H1 (cell line): ENCODE measurements around the gene HMCN1. TPM values are rescaled to one million over a fixed set of nuclear protein-coding genes. Genes with fewer than 3 reads are reported as not detected.

Experiments used
- CTCF ChIA-PET: fragments of 300-600 bp; sonication (Branson Sonifier 250); formaldehyde crosslinking; loops from one replicate; lab custom pipeline; 2021; ENCODE audit not compliant: partially characterized antibody; lab: Charles Lee
- POLR2A ChIA-PET: fragments of 300-600 bp; sonication (Branson Sonifier 250); formaldehyde crosslinking; loops from one replicate; lab custom pipeline; 2021; ENCODE audit warnings: inconsistent platforms; ENCODE audit not compliant: partially characterized antibody; lab: Charles Lee
- DNase-seq, 2 experiments: peaks; one replicate each; pipeline versions ENCODE4 v3.0.0 to v3.0.0-alpha.2; 2010 to 2022; ENCODE audit warnings: low spot score in 2 of 2, low read depth in 1 of 2, mixed read lengths in 1 of 2
- FAIRE-seq: peaks from 2 replicates; lab custom pipeline; 2011; peaks lifted over from hg19 to GRCh38; lab: Jason Lieb, UNC
- H2AFZ ChIP-seq: 2 replicates; pipeline ENCODE4 v1.8.1; 2012; ENCODE audit warnings: low read length, inconsistent platforms
- H2AK5ac ChIP-seq: 2 replicates; pipeline ENCODE4 v1.6.1; 2013; ENCODE audit warnings: low read depth, low read length
- H2BK120ac ChIP-seq: replicated peaks from 2 replicates; pipeline ENCODE3; 2013; ENCODE audit warnings: low read depth, low read length, inconsistent platforms
- H2BK12ac ChIP-seq: 2 replicates; pipeline ENCODE4 v1.6.1; 2013; ENCODE audit warnings: low read depth, low read length
- H2BK15ac ChIP-seq: 2 replicates; pipeline ENCODE4 v1.6.1; 2013; ENCODE audit warnings: low read length
- H2BK20ac ChIP-seq: 2 replicates; pipeline ENCODE4 v1.6.1; 2013; ENCODE audit warnings: low read length
- H2BK5ac ChIP-seq: 2 replicates; pipeline ENCODE4 v1.6.1; 2013; ENCODE audit warnings: low read depth, low read length
- H3K14ac ChIP-seq: 2 replicates; pipeline ENCODE4 v1.6.1; 2013; ENCODE audit warnings: inconsistent platforms; ENCODE audit not compliant: insufficient read length
- H3K18ac ChIP-seq: 2 replicates; pipeline ENCODE4 v1.6.1; 2013; ENCODE audit warnings: low read length; ENCODE audit errors: extremely low read depth
- H3K23ac ChIP-seq: 2 replicates; pipeline ENCODE4 v1.6.1; 2013; ENCODE audit warnings: inconsistent platforms; ENCODE audit not compliant: insufficient read length
- H3K23me2 ChIP-seq: 2 replicates; pipeline ENCODE4 v1.6.1; 2013; ENCODE audit warnings: low read depth, low read length
- H3K27ac ChIP-seq: 2 replicates; pipeline ENCODE4 v1.6.1; 2011; ENCODE audit warnings: low read depth, low read length, inconsistent platforms
- H3K27me3 ChIP-seq, 4 experiments: replicated peaks in 1 of 4; 1 replicate in 1 of 4; 2 replicates in 3 of 4; pipeline versions ENCODE4 v1.6.1 to v1.8.1; 2011 to 2013; ENCODE audit warnings: low read length in 3 of 4, mild to moderate bottlenecking in 3 of 4, inconsistent platforms in 2 of 4, mixed read lengths in 2 of 4, moderate library complexity in 1 of 4; ENCODE audit not compliant: control insufficient read depth in 3 of 4, insufficient read depth in 3 of 4; ENCODE audit errors: extremely low read depth in 1 of 4
- H3K36me3 ChIP-seq, 4 experiments: 2 replicates each; pipeline versions ENCODE4 v1.6.1 to v1.8.1; 2011 to 2013; ENCODE audit warnings: mild to moderate bottlenecking in 4 of 4, low read length in 3 of 4, moderate library complexity in 2 of 4, control low read depth in 1 of 4, inconsistent platforms in 1 of 4; ENCODE audit not compliant: insufficient read depth in 4 of 4, control insufficient read depth in 2 of 4
- H3K4ac ChIP-seq: replicated peaks from 2 replicates; pipeline ENCODE3; 2013; ENCODE audit warnings: low read length, low read depth, mixed read lengths, inconsistent platforms; ENCODE audit not compliant: insufficient read length
- H3K4me1 ChIP-seq, 4 experiments: replicated peaks in 1 of 4; 1 replicate in 1 of 4; 2 replicates in 3 of 4; pipeline versions ENCODE4 v1.6.1 to v1.8.1; 2011 to 2013; ENCODE audit warnings: low read length in 3 of 4, inconsistent platforms in 2 of 4, mixed read lengths in 1 of 4; ENCODE audit not compliant: insufficient read depth in 4 of 4, control insufficient read depth in 3 of 4
- H3K4me2 ChIP-seq, 2 experiments: 2 replicates each; pipeline versions ENCODE4 v1.6.1 to v1.8.1; 2011 to 2013; ENCODE audit warnings: low read depth in 2 of 2, low read length in 2 of 2, control low read depth in 1 of 2, inconsistent platforms in 1 of 2, mild to moderate bottlenecking in 1 of 2; ENCODE audit not compliant: insufficient read depth in 1 of 2
- H3K4me3 ChIP-seq, 4 experiments: fragments of 200-600, 300-600 bp in 1 of 4; sonication (generic), shearing (Covaris generic), sonication (Bioruptor Twin) in 1 of 4; 2 replicates each; pipeline versions ENCODE4 v1.5.1 to v1.8.1; 2011 to 2016; ENCODE audit warnings: low read length in 4 of 4, low read depth in 3 of 4, control low read depth in 2 of 4, inconsistent platforms in 2 of 4, mild to moderate bottlenecking in 2 of 4, mixed read lengths in 1 of 4, moderate library complexity in 1 of 4; ENCODE audit not compliant: insufficient read depth in 2 of 4; ENCODE audit errors: extremely low read depth in 1 of 4
- H3K56ac ChIP-seq: replicated peaks from 2 replicates; pipeline ENCODE3; 2013; ENCODE audit warnings: low read depth, mild to moderate bottlenecking, mixed read lengths, low read length, inconsistent platforms; ENCODE audit not compliant: insufficient read length
- H3K79me1 ChIP-seq: 2 replicates; pipeline ENCODE4 v1.6.1; 2013; ENCODE audit warnings: low read depth, low read length, control low read depth
- H3K79me2 ChIP-seq, 2 experiments: 2 replicates each; pipeline versions ENCODE4 v1.6.1 to v1.8.1; 2012 to 2013; ENCODE audit warnings: low read length in 2 of 2, mild to moderate bottlenecking in 2 of 2, inconsistent platforms in 1 of 2; ENCODE audit not compliant: insufficient read depth in 2 of 2, control insufficient read depth in 1 of 2
- H3K9ac ChIP-seq, 4 experiments: replicated peaks in 1 of 4; 1 replicate in 1 of 4; 2 replicates in 3 of 4; pipeline versions ENCODE4 v1.6.1 to v1.8.1; 2011 to 2013; ENCODE audit warnings: low read depth in 3 of 4, low read length in 3 of 4, control low read depth in 2 of 4, mild to moderate bottlenecking in 2 of 4, moderate library complexity in 2 of 4, inconsistent platforms in 1 of 4; ENCODE audit errors: extremely low read depth in 1 of 4
- H3K9me3 ChIP-seq, 2 experiments: 2 replicates each; pipeline versions ENCODE4 v1.6.1 to v1.8.1; 2012 to 2013; ENCODE audit warnings: mild to moderate bottlenecking in 2 of 2, moderate library complexity in 2 of 2, control low read depth in 1 of 2, inconsistent platforms in 1 of 2, low read depth in 1 of 2, low read length in 1 of 2, mixed read lengths in 1 of 2; ENCODE audit not compliant: insufficient read depth in 2 of 2
- H4K20me1 ChIP-seq, 2 experiments: replicated peaks in 1 of 2; 2 replicates each; pipeline versions ENCODE3 to v1.8.1; 2011 to 2013; ENCODE audit warnings: inconsistent platforms in 2 of 2, low read length in 2 of 2, mild to moderate bottlenecking in 1 of 2; ENCODE audit not compliant: insufficient read depth in 2 of 2, control insufficient read depth in 1 of 2
- H4K5ac ChIP-seq: 2 replicates; pipeline ENCODE4 v1.6.1; 2013; ENCODE audit warnings: low read length, low read depth, mixed read lengths, inconsistent platforms; ENCODE audit not compliant: insufficient read length
- H4K8ac ChIP-seq: 2 replicates; pipeline ENCODE4 v1.8.0; 2013; ENCODE audit warnings: mild to moderate bottlenecking, moderate library complexity, low read length, inconsistent platforms; ENCODE audit not compliant: insufficient read depth; ENCODE audit errors: extremely low read depth
- H4K91ac ChIP-seq: replicated peaks from 2 replicates; pipeline ENCODE3; 2013; ENCODE audit warnings: low read length, mixed read lengths, inconsistent platforms; ENCODE audit not compliant: insufficient read length
- NANOG ChIP-seq: IDR thresholded peaks from 2 replicates; pipeline ENCODE4 v1.6.1; 2011; ENCODE audit warnings: low read length, low read depth, mild to moderate bottlenecking, inconsistent platforms; ENCODE audit not compliant: insufficient read depth, poor library complexity, severe bottlenecking
- WGBS, 2 experiments: shearing (Covaris generic) in 1 of 2; methylation state at CpG; one replicate each; pipeline versions ENCODE4 v1.1.6 to v1.1.7; 2013 to 2015; ENCODE audit warnings: low lambda C conversion rate in 2 of 2, mixed read lengths in 2 of 2, inconsistent platforms in 1 of 2, low coverage in 1 of 2, missing lambda C conversion rate in 1 of 2; ENCODE audit not compliant: insufficient replicate concordance in 2 of 2, insufficient coverage in 1 of 2, insufficient read length in 1 of 2; ENCODE audit errors: extremely low coverage in 1 of 2, missing lambda C conversion rate in 1 of 2; 5-methylcytosine and 5-hydroxymethylcytosine counted together
- polyA plus RNA-seq, 7 experiments: library from polyadenylated mRNA; depleted of rRNA in 3 of 7; stranded (reverse) in 5 of 7; unstranded in 2 of 7; fragments of >200 nt in 5 of 7; fragments of 200-250 nt in 2 of 7; gene quantifications; 1 replicate in 5 of 7; 2 replicates in 1 of 7; 4 replicates in 1 of 7; pipeline versions ENCODE4 v1.2.1 to v1.2.3, GENCODE V29; 2011 to 2013; ENCODE audit warnings: missing spikeins in 2 of 7, mixed read lengths in 2 of 7
- total RNA-seq: library from RNA; stranded (reverse); fragmentation: NEBNext Ultra II Directional; extraction: Animal tissue kit (Norgen Biotek cat#: 25700); gene quantifications from 2 replicates; pipeline ENCODE4 v1.2.1, GENCODE V29; 2021

Gene HMCN1
- total and polyA plus RNA-seq, 2 of the 8 experiments (the other 6 are each of a cell fraction or from before 2014, with no cell fraction given), result 13.8 to 14.6 TPM

DNA sequence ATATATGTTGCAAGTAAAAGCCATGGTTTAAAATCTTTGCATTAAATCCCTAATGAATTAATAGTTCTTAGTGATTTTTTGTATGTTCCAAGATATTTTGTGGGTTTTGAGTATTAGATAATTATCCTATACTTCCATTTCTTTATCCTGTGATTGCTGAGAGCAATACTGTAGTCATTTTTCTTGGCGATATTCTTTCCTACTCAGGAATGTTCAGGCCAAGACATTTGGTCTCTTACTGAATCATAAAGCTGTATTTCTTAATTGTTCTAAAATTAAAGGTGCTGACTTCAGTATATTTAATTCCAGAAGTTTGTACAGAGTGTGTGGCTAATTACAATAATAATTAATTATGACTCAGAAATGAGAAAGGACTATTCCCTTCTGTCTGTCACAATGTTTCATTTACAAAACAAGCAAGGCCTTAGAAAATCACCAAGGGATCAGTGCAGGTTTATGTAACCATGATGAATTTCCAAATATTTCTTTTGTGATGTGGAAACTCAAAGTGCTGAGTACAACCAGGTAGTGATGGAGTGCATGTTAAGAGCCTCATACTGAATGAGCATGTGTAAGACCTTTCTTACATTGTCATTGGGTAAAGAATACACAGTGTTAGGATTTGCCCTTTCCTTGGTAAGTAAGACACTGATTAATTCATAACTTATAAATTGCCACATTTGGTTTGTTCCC lies 161.2 kb downstream of the HMCN1 start:
- no peaks in the 10 kb centered on the region for H3K27me3 ChIP-seq
- TF ChIP-seq NANOG, result no peak
- TF ChIP-seq, all 59 proteins: peak for 0
- ChIA-PET CTCF (no interaction called here), POLR2A (interaction anchor here (0.7 kb wide), 1 partner anchor 12 kb away, joined by 4 read pairs; no protein-coding TSS in a partner anchor)
- Histone ChIP-seq H4K8ac (no peak overlapping the region), H4K5ac (no peak overlapping the region), H2BK5ac (no peak overlapping the region), H3K56ac (no peak overlapping the region), H3K4me2 (no peak overlapping the region), H2BK15ac (no peak overlapping the region), H4K91ac (no peak overlapping the region), H3K79me2 (no peaks in the 10 kb centered on the region), H3K9ac (no peak overlapping the region), H3K23ac (no peak overlapping the region), H3K79me1 (no peaks in the 10 kb centered on the region), H2AFZ (no peak overlapping the region), H3K23me2 (no peaks in the 10 kb centered on the region), H3K18ac (no peak overlapping the region), H2BK12ac (no peak overlapping the region), H3K14ac (no peak overlapping the region), H3K9me3 (peaks cover 0 to 5% of the 10 kb centered on the region in 2 experiments; a peak in 1 of 4 replicates), H3K4me3 (no peak overlapping the region), H2AK5ac (no peak overlapping the region), H3K27ac (no peak overlapping the region), H4K20me1 (no peaks in the 10 kb centered on the region), H2BK20ac (no peak overlapping the region), H3K36me3 (no peaks in the 10 kb centered on the region), H3K4ac (no peak overlapping the region), H3K4me1 (no peaks in the 10 kb centered on the region), H2BK120ac (no peak overlapping the region)
- WGBS, 2 experiments, result 89% methylated on average over 1 of the region's 1 CpG; no CpG with 5 or more reads in 1 of the 2 experiments
- DNase-seq (no peak), FAIRE-seq (no peak)
